BLaER1 (cell line): Measurements from ENCODE around the gene PLPP3.

Experiments used
- H3K27ac ChIP-seq: shearing (Covaris generic); formaldehyde crosslinking; 2 replicates; pipeline ENCODE4 v1.8.1; 2022
- H3K27me3 ChIP-seq: shearing (Covaris generic); formaldehyde crosslinking; 2 replicates; pipeline ENCODE4 v1.8.1; 2022
- H3K36me3 ChIP-seq: shearing (Covaris generic); formaldehyde crosslinking; 2 replicates; pipeline ENCODE4 v1.8.1; 2022
- H3K4me1 ChIP-seq: shearing (Covaris generic); formaldehyde crosslinking; 2 replicates; pipeline ENCODE4 v1.8.1; 2022
- H3K4me2 ChIP-seq: shearing (Covaris generic); formaldehyde crosslinking; 2 replicates; pipeline ENCODE4 v1.8.1; 2022
- H3K4me3 ChIP-seq: shearing (Covaris generic); formaldehyde crosslinking; 2 replicates; pipeline ENCODE4 v1.8.1; 2022
- H3K9ac ChIP-seq: shearing (Covaris generic); formaldehyde crosslinking; 2 replicates; pipeline ENCODE4 v1.8.1; 2022
- H3K9me3 ChIP-seq: shearing (Covaris generic); formaldehyde crosslinking; 2 replicates; pipeline ENCODE4 v1.8.1; 2022
- H4K20me1 ChIP-seq: shearing (Covaris generic); formaldehyde crosslinking; 2 replicates; pipeline ENCODE4 v1.8.1; 2022
- Cebpa-rat ChIP-seq: shearing (Covaris generic); IDR thresholded peaks from 2 replicates; pipeline ENCODE4 v1.8.1; 2022

Gene PLPP3

DNA sequence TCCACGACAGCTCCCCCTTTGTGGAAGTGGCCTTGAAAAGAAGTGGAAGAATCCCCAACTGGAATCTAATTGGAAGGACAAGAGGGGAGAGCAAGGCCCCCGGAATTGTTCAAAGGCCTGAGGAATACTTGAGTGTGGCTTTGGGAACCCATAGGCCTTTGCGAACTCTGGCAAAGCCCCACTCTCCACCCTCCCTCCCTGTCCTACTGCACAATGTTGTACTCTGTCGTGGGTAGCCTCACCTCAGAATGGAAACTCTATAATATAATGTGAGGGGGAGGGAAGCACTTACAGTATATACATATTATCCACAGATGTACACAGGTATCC lies 28.5 kb downstream of the PLPP3 start:
- no peak overlapping the region for H3K9ac ChIP-seq
- H3K4me3 ChIP-seq, result no peak overlapping the region
- no peaks in the 10 kb centered on the region for H3K4me1 ChIP-seq
- TF ChIP-seq Cebpa-rat, result no peak
- H3K4me2 ChIP-seq, result no peak overlapping the region
- no peaks in the 10 kb centered on the region for H4K20me1 ChIP-seq
- no peaks in the 10 kb centered on the region for H3K36me3 ChIP-seq
- H3K27ac ChIP-seq, result no peak overlapping the region
- H3K9me3 ChIP-seq, result no peaks in the 10 kb centered on the region
- no peaks in the 10 kb centered on the region for H3K27me3 ChIP-seq

DNA sequence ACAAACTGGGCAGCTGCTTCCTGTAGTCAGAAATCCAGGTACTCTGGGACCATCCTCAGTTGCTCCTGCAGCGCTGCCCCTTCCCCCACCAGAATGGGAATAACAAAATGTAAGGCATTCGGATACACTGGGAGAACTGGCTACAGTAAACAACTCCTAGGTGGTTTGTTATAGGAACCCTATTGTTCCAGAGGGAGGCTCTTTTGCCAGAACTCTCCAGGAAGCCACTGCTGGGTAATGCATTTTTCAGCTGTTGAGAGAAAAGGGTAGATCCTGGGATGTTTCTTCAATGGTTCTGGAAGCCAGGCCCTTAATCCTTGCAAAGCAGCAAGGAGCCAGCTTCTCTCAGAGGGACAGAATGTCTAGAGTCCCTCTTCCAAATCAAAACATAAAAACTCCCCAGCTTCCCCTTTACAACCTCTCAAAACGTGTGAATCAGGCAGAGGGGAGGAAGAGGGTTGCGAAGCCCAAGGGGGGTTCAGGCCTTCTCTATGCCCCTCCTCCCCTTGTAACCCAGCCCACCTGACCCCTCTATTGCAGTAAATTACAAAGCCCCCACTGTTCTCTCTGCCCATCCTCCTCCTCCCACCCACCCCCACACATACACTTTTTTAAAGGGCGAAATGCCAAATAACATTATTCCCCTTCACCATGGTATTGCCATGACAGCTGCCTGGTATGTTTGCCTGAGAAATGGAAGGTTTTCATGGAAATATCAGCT lies 29.1 kb downstream of the PLPP3 start:
- Histone ChIP-seq H3K36me3 (no peaks in the 10 kb centered on the region), H3K4me1 (no peaks in the 10 kb centered on the region), H3K4me2 (no peak overlapping the region), H4K20me1 (no peaks in the 10 kb centered on the region), H3K27me3 (no peaks in the 10 kb centered on the region), H3K9me3 (no peaks in the 10 kb centered on the region), H3K9ac (no peak overlapping the region), H3K4me3 (no peak overlapping the region), H3K27ac (no peak overlapping the region)
- TF ChIP-seq Cebpa-rat, result no peak

DNA sequence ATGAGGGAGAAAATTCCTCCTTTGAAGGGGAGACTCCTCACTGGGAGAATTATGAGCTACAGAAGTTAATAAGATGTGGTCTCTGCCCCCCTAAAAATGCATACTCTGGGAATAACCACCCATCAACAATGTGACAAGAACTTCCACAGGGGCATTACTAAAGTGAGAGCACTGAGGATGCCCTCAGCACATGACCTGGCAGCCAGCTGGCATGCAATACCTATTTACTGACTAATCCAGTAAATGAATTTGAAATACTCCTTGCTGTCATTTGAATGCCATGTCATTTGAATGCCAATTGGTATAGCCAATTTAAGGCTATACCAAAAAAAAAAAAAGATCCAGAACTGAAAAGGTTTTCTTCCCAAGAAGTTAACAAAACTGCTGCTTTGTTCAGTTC lies 30.8 kb downstream of the PLPP3 start:
- TF ChIP-seq Cebpa-rat, result no peak
- Histone ChIP-seq H3K27ac (no peak overlapping the region), H3K36me3 (no peaks in the 10 kb centered on the region), H3K9ac (no peak overlapping the region), H3K4me1 (no peaks in the 10 kb centered on the region), H3K9me3 (no peaks in the 10 kb centered on the region), H3K4me2 (no peak overlapping the region), H3K4me3 (no peak overlapping the region), H3K27me3 (no peaks in the 10 kb centered on the region), H4K20me1 (no peaks in the 10 kb centered on the region)

DNA sequence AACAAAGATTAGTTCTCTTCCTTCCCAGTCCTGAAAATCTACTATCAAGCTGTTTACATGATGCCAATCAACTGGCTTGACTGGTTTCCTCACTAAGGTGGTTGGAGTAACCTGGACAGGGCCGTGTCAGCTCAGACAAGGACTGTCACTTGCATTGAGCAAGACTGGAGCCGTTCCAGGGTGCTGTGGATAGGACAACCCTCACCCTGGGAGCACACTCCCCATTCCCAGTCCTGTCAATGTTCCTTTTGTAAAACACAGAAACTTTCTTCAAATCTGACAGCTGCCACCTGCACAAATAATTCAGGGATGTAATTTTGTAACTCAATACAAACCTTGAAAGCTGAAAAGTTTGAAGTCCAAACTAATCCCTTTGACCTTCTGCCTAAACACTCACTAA lies 31.4 kb downstream of the PLPP3 start:
- H4K20me1 ChIP-seq, result no peaks in the 10 kb centered on the region
- no peaks in the 10 kb centered on the region for H3K27me3 ChIP-seq
- H3K4me3 ChIP-seq, result no peak overlapping the region
- no peaks in the 10 kb centered on the region for H3K4me1 ChIP-seq
- H3K9ac ChIP-seq, result no peak overlapping the region
- no peak overlapping the region for H3K4me2 ChIP-seq
- H3K9me3 ChIP-seq, result no peaks in the 10 kb centered on the region
- no peak for TF ChIP-seq Cebpa-rat
- no peaks in the 10 kb centered on the region for H3K36me3 ChIP-seq
- H3K27ac ChIP-seq, result no peak overlapping the region

DNA sequence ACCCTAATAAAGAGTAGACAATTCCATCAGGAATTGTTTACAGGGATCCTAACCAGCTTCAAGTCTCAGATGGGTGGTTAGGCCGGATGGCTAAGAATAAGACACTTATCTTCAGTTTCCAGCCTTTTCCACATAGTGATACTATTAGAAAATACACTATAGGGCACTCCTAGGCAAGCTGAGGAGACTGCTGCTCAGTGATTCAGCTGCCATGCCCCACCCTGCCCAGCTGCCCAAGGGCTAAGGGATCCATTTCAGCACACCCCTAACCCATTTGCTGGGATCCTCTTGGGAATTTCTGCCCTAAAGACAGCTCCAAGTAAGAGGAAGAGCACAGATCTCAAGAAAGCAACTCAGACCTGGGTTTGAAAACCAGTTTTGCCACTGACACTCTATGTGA lies 31.9 kb downstream of the PLPP3 start:
- H3K27me3 ChIP-seq, result no peaks in the 10 kb centered on the region
- no peaks in the 10 kb centered on the region for H3K36me3 ChIP-seq
- no peaks in the 10 kb centered on the region for H3K4me1 ChIP-seq
- no peak overlapping the region for H3K4me3 ChIP-seq
- H3K27ac ChIP-seq, result no peak overlapping the region
- H3K4me2 ChIP-seq, result no peak overlapping the region
- H3K9me3 ChIP-seq, result no peaks in the 10 kb centered on the region
- TF ChIP-seq Cebpa-rat, result no peak
- H3K9ac ChIP-seq, result no peak overlapping the region
- no peaks in the 10 kb centered on the region for H4K20me1 ChIP-seq

DNA sequence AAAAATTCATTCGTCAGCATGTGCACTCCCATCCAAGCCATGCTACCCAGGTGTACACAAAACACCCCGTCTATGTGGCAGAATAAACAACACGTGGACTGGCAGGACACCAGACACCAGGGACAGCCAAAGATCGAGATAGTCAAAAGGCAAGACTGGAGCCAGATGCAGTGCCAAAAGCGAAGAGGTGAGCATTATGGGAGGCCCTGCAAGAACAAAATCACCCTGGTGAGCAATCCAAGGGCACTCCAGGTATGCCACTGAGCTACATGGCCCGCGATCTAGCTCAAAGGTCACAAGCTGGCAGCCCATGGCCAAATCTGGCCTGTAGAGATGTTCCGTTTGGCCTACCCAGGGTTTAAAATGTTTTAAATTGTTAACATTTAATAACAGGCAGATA lies 33.7 kb downstream of the PLPP3 start:
- H4K20me1 ChIP-seq, result no peaks in the 10 kb centered on the region
- no peak overlapping the region for H3K4me2 ChIP-seq
- no peak overlapping the region for H3K4me3 ChIP-seq
- no peaks in the 10 kb centered on the region for H3K27me3 ChIP-seq
- H3K9me3 ChIP-seq, result no peaks in the 10 kb centered on the region
- no peaks in the 10 kb centered on the region for H3K36me3 ChIP-seq
- no peak for TF ChIP-seq Cebpa-rat
- H3K27ac ChIP-seq, result no peak overlapping the region
- no peak overlapping the region for H3K9ac ChIP-seq
- H3K4me1 ChIP-seq, result no peaks in the 10 kb centered on the region

DNA sequence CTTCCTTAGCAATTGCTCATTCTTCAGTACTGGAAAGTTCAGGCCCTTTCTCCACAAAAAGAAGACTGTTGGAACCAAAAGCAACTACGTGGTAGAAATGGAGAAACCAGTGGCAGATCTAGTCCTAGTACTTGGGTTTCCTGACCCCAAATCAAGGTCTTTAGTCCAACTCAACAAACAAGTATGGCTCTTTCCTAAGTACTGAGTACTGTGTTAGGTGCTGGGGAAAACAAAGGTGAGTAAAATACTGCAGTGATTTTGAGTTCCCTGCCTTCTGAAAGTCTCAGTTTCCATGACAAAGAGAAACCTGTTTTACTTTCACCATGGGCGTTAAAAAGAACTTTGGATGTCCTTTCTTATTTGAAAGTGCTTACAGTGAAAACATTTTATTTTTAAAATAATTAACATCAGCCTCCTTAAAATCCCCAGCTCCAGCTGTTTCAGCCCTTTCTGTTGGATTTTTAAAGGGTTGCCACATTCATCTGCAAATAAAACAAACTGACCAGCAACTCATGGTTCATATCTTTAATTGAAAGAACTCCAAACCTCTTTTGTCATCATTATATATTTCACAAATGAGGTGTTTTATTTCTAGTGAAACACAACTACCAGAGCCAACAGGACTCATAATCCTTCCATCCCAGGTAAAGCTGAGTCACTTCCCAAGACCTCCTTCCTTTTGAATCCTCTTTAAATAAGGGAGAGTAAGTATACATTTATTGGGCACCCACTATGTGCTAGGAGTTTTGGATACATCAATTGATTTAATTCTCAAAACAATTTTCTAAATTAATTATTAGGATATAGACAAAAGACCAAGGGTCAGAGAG lies 35.4 kb downstream of the PLPP3 start:
- Histone ChIP-seq H3K9me3 (no peaks in the 10 kb centered on the region), H3K4me2 (no peak overlapping the region), H3K9ac (no peak overlapping the region), H3K4me1 (no peaks in the 10 kb centered on the region), H3K4me3 (no peak overlapping the region), H4K20me1 (no peaks in the 10 kb centered on the region), H3K27ac (no peak overlapping the region), H3K36me3 (no peaks in the 10 kb centered on the region), H3K27me3 (no peaks in the 10 kb centered on the region)
- TF ChIP-seq Cebpa-rat, result no peak

DNA sequence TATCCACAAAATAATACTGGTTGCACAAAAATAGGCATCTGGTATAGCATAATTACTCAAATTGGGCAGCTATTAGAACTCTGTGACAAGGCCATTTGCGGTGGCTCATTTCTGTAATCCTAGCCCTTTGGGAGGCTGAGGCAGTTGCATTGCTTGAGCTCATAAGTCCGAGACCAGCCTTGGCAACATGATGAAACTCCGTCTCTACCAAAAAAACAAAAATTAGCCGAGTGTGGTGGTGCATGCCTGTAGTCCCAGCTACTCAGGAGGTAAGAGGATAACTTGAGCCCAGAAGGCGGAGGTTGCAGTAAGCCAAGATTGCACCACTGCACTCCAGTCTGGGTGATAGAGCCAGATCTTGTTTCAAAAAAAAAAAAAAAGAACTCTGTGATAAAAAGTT lies 36.7 kb downstream of the PLPP3 start:
- no peak overlapping the region for H3K27ac ChIP-seq
- no peak overlapping the region for H3K9ac ChIP-seq
- H3K27me3 ChIP-seq, result no peaks in the 10 kb centered on the region
- no peak overlapping the region for H3K4me2 ChIP-seq
- no peaks in the 10 kb centered on the region for H3K9me3 ChIP-seq
- no peaks in the 10 kb centered on the region for H4K20me1 ChIP-seq
- no peak for TF ChIP-seq Cebpa-rat
- no peak overlapping the region for H3K4me3 ChIP-seq
- H3K4me1 ChIP-seq, result no peaks in the 10 kb centered on the region
- H3K36me3 ChIP-seq, result no peaks in the 10 kb centered on the region

DNA sequence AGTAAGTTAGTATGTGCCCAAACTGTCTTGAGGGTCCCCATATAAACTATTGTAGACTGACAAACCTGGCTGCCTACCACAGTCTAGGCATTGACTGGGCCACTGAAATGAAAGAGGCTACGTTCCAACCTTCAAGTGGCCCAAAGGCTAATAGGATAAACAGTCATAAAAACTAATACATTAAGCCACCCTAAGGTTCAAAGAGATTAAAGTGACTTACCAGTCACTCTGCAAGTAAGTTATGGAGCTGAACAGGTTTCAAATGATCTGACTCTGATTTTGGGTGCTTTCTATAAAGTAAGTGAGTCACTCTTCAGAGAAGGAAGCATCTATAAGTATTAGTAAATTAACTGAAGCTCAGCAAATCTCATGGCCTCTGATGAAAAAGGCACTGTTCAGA lies 38.0 kb downstream of the PLPP3 start:
- Histone ChIP-seq H3K27ac (no peak overlapping the region), H3K36me3 (no peaks in the 10 kb centered on the region), H3K9me3 (no peaks in the 10 kb centered on the region), H3K4me2 (no peak overlapping the region), H3K4me1 (no peaks in the 10 kb centered on the region), H3K27me3 (no peaks in the 10 kb centered on the region), H4K20me1 (no peaks in the 10 kb centered on the region), H3K4me3 (no peak overlapping the region), H3K9ac (no peak overlapping the region)
- no peak for TF ChIP-seq Cebpa-rat

DNA sequence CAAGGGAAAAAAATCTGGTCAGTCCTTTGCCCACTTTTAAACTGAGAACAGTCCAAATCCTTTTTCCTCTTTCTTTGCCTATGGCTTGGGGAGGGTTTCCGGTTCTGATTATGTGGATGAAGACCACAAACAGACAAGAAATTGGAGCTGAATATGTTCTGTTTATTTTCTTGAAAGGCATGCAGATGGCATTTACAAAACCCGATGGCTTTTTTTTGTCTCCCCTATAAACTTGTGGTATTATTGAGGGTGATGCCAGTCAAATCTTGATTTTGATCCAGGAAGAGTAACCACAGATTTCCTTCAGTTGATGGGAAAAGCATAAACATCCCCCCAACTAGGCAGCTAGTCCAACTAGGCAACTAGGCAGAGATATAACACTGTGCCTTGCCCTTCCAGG lies 38.9 kb downstream of the PLPP3 start:
- H3K4me1 ChIP-seq, result no peaks in the 10 kb centered on the region
- no peak overlapping the region for H3K27ac ChIP-seq
- no peaks in the 10 kb centered on the region for H3K9me3 ChIP-seq
- H3K4me2 ChIP-seq, result no peak overlapping the region
- H3K4me3 ChIP-seq, result no peak overlapping the region
- no peak overlapping the region for H3K9ac ChIP-seq
- H3K36me3 ChIP-seq, result no peaks in the 10 kb centered on the region
- no peak for TF ChIP-seq Cebpa-rat
- H4K20me1 ChIP-seq, result no peaks in the 10 kb centered on the region
- H3K27me3 ChIP-seq, result no peaks in the 10 kb centered on the region
